Measurements from ENCODE around the gene SUGCT.

SUGCT gene

GRCh38 chr7:40525764-40526163 is 391.0 kb downstream of the SUGCT start:
- no peak for DNase-seq (ENCODE audit: low read depth in 2 of 2)

- DNase-seq (ENCODE audit: low read depth in 2 of 2) = no peak
Measured at GRCh38 chr7:40526951-40527715, 392.3 kb downstream of the SUGCT start.

- DNase-seq (ENCODE audit: low read depth in 2 of 2) = no peak
Measured at GRCh38 chr7:40527723-40528122, 392.9 kb downstream of the SUGCT start.

- DNase-seq (ENCODE audit: low read depth in 2 of 2) = no peak
Measured at GRCh38 chr7:40530292-40530691, 395.5 kb downstream of the SUGCT start.

GRCh38 chr7:40531956-40532355 is 397.2 kb downstream of the SUGCT start:
- DNase-seq (ENCODE audit: low read depth in 2 of 2) = no peak

GRCh38 chr7:40535678-40536077 is 400.9 kb downstream of the SUGCT start:
- no peak for DNase-seq (ENCODE audit: low read depth in 2 of 2)

- no peak for DNase-seq (ENCODE audit: low read depth in 2 of 2)
Measured at GRCh38 chr7:40536421-40536820, 401.6 kb downstream of the SUGCT start.

- DNase-seq (ENCODE audit: low read depth in 2 of 2) = no peak
Measured at GRCh38 chr7:40538281-40538680, 403.5 kb downstream of the SUGCT start.

GRCh38 chr7:40541336-40541735 is 406.5 kb downstream of the SUGCT start:
- DNase-seq (ENCODE audit: low read depth in 2 of 2) = no peak

GRCh38 chr7:40542982-40543741 is 408.4 kb downstream of the SUGCT start:
- no peak for DNase-seq (ENCODE audit: low read depth in 2 of 2)

GRCh38 chr7:40544221-40544723 is 409.5 kb downstream of the SUGCT start:
- no peak for DNase-seq (ENCODE audit: low read depth in 2 of 2)

- no peak for DNase-seq (ENCODE audit: low read depth in 2 of 2)
Measured at GRCh38 chr7:40544871-40545303, 410.1 kb downstream of the SUGCT start.

- DNase-seq (ENCODE audit: low read depth in 2 of 2) = no peak
Measured at GRCh38 chr7:40545739-40546138, 410.9 kb downstream of the SUGCT start.

- DNase-seq (ENCODE audit: low read depth in 2 of 2) = no peak
Measured at GRCh38 chr7:40546616-40547501, 412.1 kb downstream of the SUGCT start.

GRCh38 chr7:40549372-40550039 is 414.7 kb downstream of the SUGCT start:
- no peak for DNase-seq (ENCODE audit: low read depth in 2 of 2)

- no peak for DNase-seq (ENCODE audit: low read depth in 2 of 2)
Measured at GRCh38 chr7:40551685-40552576, 417.1 kb downstream of the SUGCT start.

GRCh38 chr7:40560672-40561071 is 425.9 kb downstream of the SUGCT start:
- DNase-seq (ENCODE audit: low read depth in 2 of 2) = no peak

- DNase-seq (ENCODE audit: low read depth in 2 of 2) = no peak
Measured at GRCh38 chr7:40566879-40567278, 432.1 kb downstream of the SUGCT start.

GRCh38 chr7:40569326-40569725 is 434.5 kb downstream of the SUGCT start:
- DNase-seq (ENCODE audit: low read depth in 2 of 2) = no peak

- DNase-seq (ENCODE audit: low read depth in 2 of 2) = no peak
Measured at GRCh38 chr7:40570223-40570622, 435.4 kb downstream of the SUGCT start.
